Uterus (tissue), 4 donors: Measurements from ENCODE around the gene UVRAG. TPM values are rescaled to one million over a fixed set of nuclear protein-coding genes. Genes with fewer than 3 reads are reported as not detected.

Experiments used
- DNase-seq, 2 donors: peaks; one replicate each; pipeline ENCODE4 v3.0.0-alpha.2; 2019 to 2020
- H3K27ac ChIP-seq, 2 donors: fragments of 200-600 bp; sonication (generic); 1 replicate in 1 of 2; 2 replicates in 1 of 2; pipeline ENCODE4 v1.5.1; 2016 to 2018
- H3K27me3 ChIP-seq, 2 donors: fragments of 200-600 bp; sonication (generic); one replicate each; pipeline ENCODE4 v1.5.1; 2018 to 2019; ENCODE audit warnings: control low read depth in 1 of 2
- H3K36me3 ChIP-seq, 2 donors: fragments of 200-600 bp; sonication (generic); one replicate each; pipeline ENCODE4 v1.5.1; 2019; ENCODE audit warnings: control low read depth in 1 of 2
- H3K4me1 ChIP-seq, 2 donors: fragments of 200-600 bp; sonication (generic); one replicate each; pipeline ENCODE4 v1.5.1; 2018 to 2019; ENCODE audit warnings: control low read depth in 1 of 2
- H3K4me3 ChIP-seq, 2 donors: fragments of 200-600 bp; sonication (generic); 1 replicate in 1 of 2; 2 replicates in 1 of 2; pipeline ENCODE4 v1.5.1; 2018 to 2019; ENCODE audit warnings: mild to moderate bottlenecking in 1 of 2
- H3K9me3 ChIP-seq, 2 donors: fragments of 200-600 bp; sonication (generic); one replicate each; pipeline ENCODE4 v1.5.1; 2019; ENCODE audit warnings: control low read depth in 1 of 2
- POLR2A ChIP-seq, 2 donors: fragments of 450-650 bp; IDR thresholded peaks; one replicate each; pipeline ENCODE4 v1.6.1; 2016; ENCODE audit warnings: antibody characterized with exemption in 2 of 2, mild to moderate bottlenecking in 1 of 2, moderate library complexity in 1 of 2
- intact Hi-C: fragments of 100-400 bp; cut with DNase I; formaldehyde crosslinking; loops from one replicate; pipeline ENCODE4 v1.15.1; 2023; ENCODE audit warnings: low total_unique reads
- total RNA-seq, 4 donors: library from RNA; depleted of rRNA in 3 of 4; stranded (reverse); fragments of >200 nt in 3 of 4; gene quantifications; one replicate each; pipeline versions ENCODE4 v1.1.0 to v1.2.4, GENCODE V29; 2014 to 2023
- TF ChIP-seq, protein P1 (sequence below), 4 experiments: fragments of 200-600 bp in 2 of 4; fragments of 450-650 bp in 2 of 4; sonication (generic) in 2 of 4; IDR thresholded peaks; one replicate each; pipeline ENCODE4 v1.5.1; 2016 to 2019; ENCODE audit warnings: antibody characterized with exemption in 4 of 4, mild to moderate bottlenecking in 2 of 4, moderate library complexity in 1 of 4
- donor health status: DM: yes; HTN: yes; CAD: no.

UVRAG gene
- total RNA-seq, 4 donors from 2014 or later, result 14.9 to 42.9 (median 26.4) TPM

DNA sequence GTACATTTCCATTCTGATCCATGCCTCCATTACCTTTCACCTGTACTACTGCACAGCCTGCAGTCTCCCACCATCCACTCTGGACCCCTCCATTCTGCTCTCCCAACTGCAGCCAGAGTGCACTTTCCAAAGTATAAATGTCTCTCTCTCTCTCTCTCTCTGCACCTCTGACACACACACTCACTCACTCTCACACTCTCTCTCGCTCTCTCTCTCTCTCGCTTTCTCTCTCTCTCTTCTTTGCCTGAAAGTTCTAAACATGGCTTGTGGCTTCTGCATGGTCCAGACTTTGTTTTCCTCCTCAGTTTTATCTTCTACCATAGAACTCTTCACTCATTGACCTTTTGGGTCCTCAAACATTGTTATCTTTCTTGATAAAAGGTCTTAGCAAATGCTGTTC lies 314.7 kb downstream of the UVRAG start:
- DNase-seq, result no peak
- intact Hi-C loops, result no loop called here
- no peak overlapping the region for H3K27ac ChIP-seq
- H3K27me3 ChIP-seq, result no peaks in the 10 kb centered on the region
- TF ChIP-seq, protein P1, sequence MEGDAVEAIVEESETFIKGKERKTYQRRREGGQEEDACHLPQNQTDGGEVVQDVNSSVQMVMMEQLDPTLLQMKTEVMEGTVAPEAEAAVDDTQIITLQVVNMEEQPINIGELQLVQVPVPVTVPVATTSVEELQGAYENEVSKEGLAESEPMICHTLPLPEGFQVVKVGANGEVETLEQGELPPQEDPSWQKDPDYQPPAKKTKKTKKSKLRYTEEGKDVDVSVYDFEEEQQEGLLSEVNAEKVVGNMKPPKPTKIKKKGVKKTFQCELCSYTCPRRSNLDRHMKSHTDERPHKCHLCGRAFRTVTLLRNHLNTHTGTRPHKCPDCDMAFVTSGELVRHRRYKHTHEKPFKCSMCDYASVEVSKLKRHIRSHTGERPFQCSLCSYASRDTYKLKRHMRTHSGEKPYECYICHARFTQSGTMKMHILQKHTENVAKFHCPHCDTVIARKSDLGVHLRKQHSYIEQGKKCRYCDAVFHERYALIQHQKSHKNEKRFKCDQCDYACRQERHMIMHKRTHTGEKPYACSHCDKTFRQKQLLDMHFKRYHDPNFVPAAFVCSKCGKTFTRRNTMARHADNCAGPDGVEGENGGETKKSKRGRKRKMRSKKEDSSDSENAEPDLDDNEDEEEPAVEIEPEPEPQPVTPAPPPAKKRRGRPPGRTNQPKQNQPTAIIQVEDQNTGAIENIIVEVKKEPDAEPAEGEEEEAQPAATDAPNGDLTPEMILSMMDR (IDR thresholded peaks at IDR 0.05), result no peak
- no peak for TF ChIP-seq POLR2A (IDR thresholded peaks at IDR 0.05)
- H3K4me1 ChIP-seq, result peaks cover 0 to 14% of the 10 kb centered on the region in 2 donors
- H3K36me3 ChIP-seq, result no peaks in the 10 kb centered on the region
- no peak overlapping the region for H3K4me3 ChIP-seq
- no peaks in the 10 kb centered on the region for H3K9me3 ChIP-seq

DNA sequence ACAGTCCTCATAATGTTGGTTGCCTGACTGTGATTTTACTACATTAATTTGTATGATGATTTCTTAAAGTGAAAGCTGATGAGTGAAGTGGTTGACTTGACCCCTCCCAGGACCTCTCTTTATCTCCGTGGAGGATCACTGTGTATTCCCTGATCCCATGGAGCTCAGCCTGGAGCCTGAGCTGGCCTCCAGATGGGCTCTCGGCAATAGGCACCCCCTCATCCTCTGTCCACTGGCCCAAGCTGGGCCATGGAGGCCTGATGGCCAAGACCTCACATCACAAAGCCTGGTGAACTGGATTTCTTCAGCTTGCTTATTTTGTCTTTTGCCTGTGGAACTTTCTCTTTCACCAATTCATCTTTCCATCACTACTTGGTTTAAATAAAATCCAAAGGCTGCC lies 316.1 kb downstream of the UVRAG start:
- Histone ChIP-seq H3K4me1 (peaks cover 0 to 14% of the 10 kb centered on the region in 2 donors), H3K9me3 (no peaks in the 10 kb centered on the region), H3K27me3 (no peaks in the 10 kb centered on the region), H3K27ac (peak overlapping the region; percentile 65 to 72), H3K36me3 (no peaks in the 10 kb centered on the region), H3K4me3 (no peak overlapping the region)
- no peak for TF ChIP-seq POLR2A (IDR thresholded peaks at IDR 0.05)
- TF ChIP-seq, protein P1 (IDR thresholded peaks at IDR 0.05), result no peak
- intact Hi-C loops, result no loop called here
- DNase-seq, result no peak

DNA sequence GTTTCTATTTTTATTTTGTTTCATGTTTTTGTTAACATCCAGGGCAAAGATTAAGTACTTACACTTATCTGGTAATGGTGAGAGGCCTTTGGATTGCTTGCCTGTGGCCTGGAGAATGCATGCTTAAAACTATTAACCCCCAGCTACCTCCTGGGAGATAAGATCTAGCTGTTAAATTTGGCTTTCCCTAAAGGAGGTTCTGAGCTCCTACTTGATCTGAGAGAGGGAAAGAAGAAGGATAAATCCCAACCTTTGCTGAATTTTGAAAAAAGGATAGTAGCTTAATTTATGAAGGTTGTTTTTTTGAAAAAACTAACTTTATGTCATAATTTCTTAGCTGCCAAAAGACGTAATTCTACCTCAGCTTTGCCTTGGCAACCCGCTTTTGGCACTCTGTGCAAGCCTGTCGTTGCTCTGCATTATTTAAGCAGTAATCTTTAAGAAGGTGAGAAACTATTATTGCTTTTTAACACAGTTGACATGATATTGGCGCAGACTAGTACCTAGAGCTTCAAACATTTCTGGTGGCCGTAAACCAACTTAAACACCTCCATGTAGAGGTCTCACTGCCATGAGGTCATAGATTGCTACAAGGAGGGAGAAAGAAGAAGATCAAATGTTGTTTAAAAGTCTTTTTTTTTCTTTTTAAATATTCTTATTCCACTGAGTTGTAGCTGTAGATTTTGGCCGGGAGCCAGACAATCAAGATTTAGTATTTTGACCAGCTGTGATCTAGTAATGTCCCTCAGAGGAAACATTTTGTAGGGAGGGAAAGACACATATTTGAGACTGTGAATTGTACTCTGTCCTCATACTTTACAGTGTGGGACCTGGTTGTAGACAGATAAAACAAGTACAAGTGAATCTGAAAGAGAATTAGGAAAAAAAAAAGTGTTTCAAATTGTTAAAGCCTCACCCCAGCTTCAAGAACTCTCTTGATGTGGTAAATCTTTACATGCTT lies 316.9 kb downstream of the UVRAG start:
- H3K27me3 ChIP-seq, result no peaks in the 10 kb centered on the region
- H3K4me1 ChIP-seq, result peaks cover 0 to 14% of the 10 kb centered on the region in 2 donors
- H3K4me3 ChIP-seq, result no peak overlapping the region
- H3K27ac ChIP-seq, result peak overlapping the region; percentile 65 to 72
- intact Hi-C loops, result no loop called here
- H3K9me3 ChIP-seq, result no peaks in the 10 kb centered on the region
- no peak for DNase-seq
- TF ChIP-seq, protein P1 (IDR thresholded peaks at IDR 0.05), result no peak
- no peak for TF ChIP-seq POLR2A (IDR thresholded peaks at IDR 0.05)
- H3K36me3 ChIP-seq, result no peaks in the 10 kb centered on the region

GRCh38 chr11:76134239-76134638 lies 319.2 kb downstream of the UVRAG start:
- DNase-seq, result no peak
- no peak overlapping the region for H3K4me3 ChIP-seq
- no peak overlapping the region for H3K27ac ChIP-seq
- intact Hi-C loops, result no loop called here
- H3K27me3 ChIP-seq, result no peaks in the 10 kb centered on the region
- H3K4me1 ChIP-seq, result peaks cover 0 to 14% of the 10 kb centered on the region in 2 donors
- TF ChIP-seq POLR2A (IDR thresholded peaks at IDR 0.05), result no peak
- TF ChIP-seq, protein P1 (IDR thresholded peaks at IDR 0.05), result no peak
- H3K9me3 ChIP-seq, result no peaks in the 10 kb centered on the region
- no peaks in the 10 kb centered on the region for H3K36me3 ChIP-seq

GRCh38 chr11:76135491-76135890 lies 320.5 kb downstream of the UVRAG start:
- Histone ChIP-seq H3K9me3 (no peaks in the 10 kb centered on the region), H3K4me3 (no peak overlapping the region), H3K4me1 (peaks cover 0 to 14% of the 10 kb centered on the region in 2 donors), H3K27ac (no peak overlapping the region), H3K36me3 (no peaks in the 10 kb centered on the region), H3K27me3 (no peaks in the 10 kb centered on the region)
- no peak for DNase-seq
- TF ChIP-seq POLR2A (IDR thresholded peaks at IDR 0.05), result no peak
- TF ChIP-seq, protein P1 (IDR thresholded peaks at IDR 0.05), result no peak
- intact Hi-C loops, result no loop called here
